Gastrocnemius medialis (tissue), 4 donors: Measurements from ENCODE around the gene OCSTAMP. TPM values are rescaled to one million over a fixed set of nuclear protein-coding genes. Genes with fewer than 3 reads are reported as not detected.

Experiments used
- ATAC-seq, 2 donors: fragments of 150-250 bp; one replicate each; pipeline ENCODE4 v1.9.1; 2016
- DNase-seq, 2 donors: peaks; one replicate each; pipeline ENCODE4 v3.0.0-alpha.2; 2019
- H3K27ac ChIP-seq, 4 donors: fragments of 200-600 bp; sonication (generic); 1 replicate in 1 of 4; 2 replicates in 3 of 4; pipeline ENCODE4 v1.5.1; 2016 to 2018; ENCODE audit warnings: mild to moderate bottlenecking in 2 of 4, moderate library complexity in 1 of 4
- H3K27me3 ChIP-seq, 3 donors: fragments of 200-600 bp; sonication (generic) in 2 of 3; 1 replicate in 1 of 3; 2 replicates in 2 of 3; pipeline versions ENCODE4 v1.5.1 to v1.6.0; 2016 to 2019; ENCODE audit warnings: mild to moderate bottlenecking in 1 of 3, moderate library complexity in 1 of 3
- H3K36me3 ChIP-seq, 2 donors: fragments of 200-600 bp; sonication (generic) in 1 of 2; one replicate each; pipeline ENCODE4 v1.5.1; 2017 to 2018
- H3K4me1 ChIP-seq, 2 donors: fragments of 200-600 bp; sonication (generic) in 1 of 2; one replicate each; pipeline ENCODE4 v1.5.1; 2016 to 2017; ENCODE audit warnings: mild to moderate bottlenecking in 2 of 2
- H3K4me3 ChIP-seq, 4 donors: fragments of 200-600 bp; sonication (generic) in 3 of 4; 1 replicate in 1 of 4; 2 replicates in 3 of 4; pipeline ENCODE4 v1.5.1; 2016 to 2019; ENCODE audit warnings: mild to moderate bottlenecking in 2 of 4
- H3K9me3 ChIP-seq, 3 donors: fragments of 200-600 bp; sonication (generic) in 2 of 3; 1 replicate in 1 of 3; 2 replicates in 2 of 3; pipeline ENCODE4 v1.5.1; 2016 to 2019
- POLR2A ChIP-seq, 2 donors: fragments of 450-650 bp; IDR thresholded peaks; one replicate each; pipeline ENCODE4 v1.6.1; 2017; ENCODE audit warnings: antibody characterized with exemption in 2 of 2, mild to moderate bottlenecking in 2 of 2, moderate library complexity in 2 of 2
- in situ Hi-C, 4 donors: fragments of 200-750 bp; cut with MboI; loops; one replicate each; pipeline versions ENCODE4 v1.15.0 to v1.8.0; 2017; ENCODE audit warnings: low sequenced_read_pairs in 4 of 4
- intact Hi-C: fragments of 100-400 bp; cut with DNase I; formaldehyde crosslinking; loops from one replicate; pipeline ENCODE4 v1.15.1; 2023; ENCODE audit warnings: low total_unique reads
- total RNA-seq, 4 donors: library from RNA; depleted of rRNA; stranded (reverse); fragments of >200 nt; gene quantifications; one replicate each; pipeline versions ENCODE4 v1.1.0 to v1.2.3, GENCODE V29; 2016
- TF ChIP-seq, protein P1 (sequence below), 5 experiments: fragments of 450-650 bp in 3 of 5; fragments of 200-600 bp in 2 of 5; sonication (generic) in 2 of 5; IDR thresholded peaks in 4 of 5; conservative IDR thresholded peaks in 1 of 5; 1 replicate in 4 of 5; 2 replicates in 1 of 5; pipeline ENCODE4 v1.5.1; 2016 to 2019; ENCODE audit warnings: antibody characterized with exemption in 5 of 5, mild to moderate bottlenecking in 3 of 5, moderate library complexity in 3 of 5

OCSTAMP gene
- total RNA-seq, 4 donors from 2014 or later = not detected

GRCh38 chr20:46575394-46575793, 24.9 kb upstream of the OCSTAMP start:
- Histone ChIP-seq H3K27me3 (no peaks in the 10 kb centered on the region), H3K4me1 (no peaks in the 10 kb centered on the region), H3K27ac (no peak overlapping the region), H3K36me3 (no peaks in the 10 kb centered on the region), H3K4me3 (no peak overlapping the region), H3K9me3 (no peaks in the 10 kb centered on the region)
- intact Hi-C loops = no loop called here
- DNase-seq (no peak), ATAC-seq (no peak)
- TF ChIP-seq, protein P1, sequence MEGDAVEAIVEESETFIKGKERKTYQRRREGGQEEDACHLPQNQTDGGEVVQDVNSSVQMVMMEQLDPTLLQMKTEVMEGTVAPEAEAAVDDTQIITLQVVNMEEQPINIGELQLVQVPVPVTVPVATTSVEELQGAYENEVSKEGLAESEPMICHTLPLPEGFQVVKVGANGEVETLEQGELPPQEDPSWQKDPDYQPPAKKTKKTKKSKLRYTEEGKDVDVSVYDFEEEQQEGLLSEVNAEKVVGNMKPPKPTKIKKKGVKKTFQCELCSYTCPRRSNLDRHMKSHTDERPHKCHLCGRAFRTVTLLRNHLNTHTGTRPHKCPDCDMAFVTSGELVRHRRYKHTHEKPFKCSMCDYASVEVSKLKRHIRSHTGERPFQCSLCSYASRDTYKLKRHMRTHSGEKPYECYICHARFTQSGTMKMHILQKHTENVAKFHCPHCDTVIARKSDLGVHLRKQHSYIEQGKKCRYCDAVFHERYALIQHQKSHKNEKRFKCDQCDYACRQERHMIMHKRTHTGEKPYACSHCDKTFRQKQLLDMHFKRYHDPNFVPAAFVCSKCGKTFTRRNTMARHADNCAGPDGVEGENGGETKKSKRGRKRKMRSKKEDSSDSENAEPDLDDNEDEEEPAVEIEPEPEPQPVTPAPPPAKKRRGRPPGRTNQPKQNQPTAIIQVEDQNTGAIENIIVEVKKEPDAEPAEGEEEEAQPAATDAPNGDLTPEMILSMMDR (IDR thresholded peaks at IDR 0.05 in 4 of 5, conservative IDR thresholded peaks at IDR 0.05 in 1 of 5) = no peak
- TF ChIP-seq POLR2A (IDR thresholded peaks at IDR 0.05) = no peak
- in situ Hi-C loops = no loop called here

- Histone ChIP-seq H3K27ac (no peak overlapping the region), H3K4me1 (no peaks in the 10 kb centered on the region), H3K27me3 (no peaks in the 10 kb centered on the region), H3K4me3 (no peak overlapping the region), H3K9me3 (no peaks in the 10 kb centered on the region), H3K36me3 (no peaks in the 10 kb centered on the region)
- intact Hi-C loops (no loop called here), in situ Hi-C loops (no loop called here)
- DNase-seq (no peak), ATAC-seq (no peak)
- TF ChIP-seq, protein P1 (IDR thresholded peaks at IDR 0.05 in 4 of 5, conservative IDR thresholded peaks at IDR 0.05 in 1 of 5) = no peak
- TF ChIP-seq POLR2A (IDR thresholded peaks at IDR 0.05) = no peak
Observed at GRCh38 chr20:46573788-46574584, 23.5 kb upstream of the OCSTAMP start.

- Histone ChIP-seq H3K36me3 (no peaks in the 10 kb centered on the region), H3K4me1 (peaks cover 0 to 6% of the 10 kb centered on the region in 2 donors), H3K27me3 (no peaks in the 10 kb centered on the region), H3K27ac (no peak overlapping the region), H3K9me3 (no peaks in the 10 kb centered on the region), H3K4me3 (no peak overlapping the region)
- intact Hi-C loops = no loop called here
- TF ChIP-seq POLR2A (IDR thresholded peaks at IDR 0.05) = no peak
- TF ChIP-seq, protein P1 (IDR thresholded peaks at IDR 0.05 in 4 of 5, conservative IDR thresholded peaks at IDR 0.05 in 1 of 5) = no peak
- in situ Hi-C loops = no loop called here
- ATAC-seq (no peak), DNase-seq (no peak)
Observed at GRCh38 chr20:46573234-46573633, 22.8 kb upstream of the OCSTAMP start.

GRCh38 chr20:46572790-46573189, 22.3 kb upstream of the OCSTAMP start:
- intact Hi-C loops = no loop called here
- no peaks in the 10 kb centered on the region for H3K9me3 ChIP-seq

More at GRCh38 chr20:46572790-46573189, 22.3 kb upstream of the OCSTAMP start:
- TF ChIP-seq POLR2A (IDR thresholded peaks at IDR 0.05) = no peak
- TF ChIP-seq, protein P1 (IDR thresholded peaks at IDR 0.05 in 4 of 5, conservative IDR thresholded peaks at IDR 0.05 in 1 of 5) = no peak
- in situ Hi-C loops = no loop called here
- peaks cover 0 to 6% of the 10 kb centered on the region in 2 donors for H3K4me1 ChIP-seq
- DNase-seq = no peak
- no peaks in the 10 kb centered on the region for H3K27me3 ChIP-seq
- H3K36me3 ChIP-seq = no peaks in the 10 kb centered on the region
- no peak overlapping the region for H3K4me3 ChIP-seq
- ATAC-seq = no peak
- H3K27ac ChIP-seq = no peak overlapping the region
